ENCODE results near the gene SLC29A4.
A peak's percentile ranks its signal among the peaks of the same experiment; 100 is the strongest.

DNA sequence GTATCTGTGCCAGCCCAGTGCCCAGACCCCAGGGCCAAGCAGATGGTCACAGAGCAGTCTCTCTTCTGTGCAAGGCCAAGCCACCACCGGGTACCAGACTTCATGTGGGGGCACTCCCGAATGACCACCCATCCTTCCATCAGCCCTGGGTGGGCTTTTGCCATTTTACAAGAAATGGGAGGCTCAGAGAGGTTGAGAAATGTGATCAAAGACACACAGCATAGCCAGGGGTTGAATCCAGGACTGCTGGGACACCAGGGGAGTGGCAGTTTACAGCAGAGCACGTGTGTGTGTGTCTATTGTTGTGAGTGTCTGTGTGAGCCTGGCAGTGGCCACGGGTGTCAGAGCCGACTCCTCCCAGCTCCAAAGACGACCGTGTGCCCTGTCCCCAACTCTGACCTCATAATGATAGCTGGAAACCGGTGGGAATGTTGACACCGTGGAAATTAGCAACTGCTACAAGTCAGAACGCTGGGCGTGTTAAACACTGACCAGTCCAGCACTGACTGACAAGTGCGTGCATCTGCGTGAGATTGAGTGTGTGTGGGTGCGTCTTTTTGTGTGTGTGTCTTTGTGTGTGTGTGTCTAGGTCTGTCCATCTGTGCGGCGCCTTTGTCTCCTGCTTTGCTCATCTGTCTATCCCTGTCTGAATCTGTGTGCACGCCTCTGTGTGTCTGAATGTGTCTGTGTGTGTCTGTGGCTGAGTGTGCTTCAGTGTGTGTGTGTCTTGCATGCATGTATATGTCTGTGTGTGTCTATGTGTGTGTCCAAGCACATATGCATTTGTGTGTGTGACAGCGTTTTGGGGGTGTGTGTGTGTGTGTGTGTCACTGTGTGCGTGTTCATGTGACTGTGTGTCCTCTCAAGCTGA is 17.2 kb upstream of the SLC29A4 start:
- TF ChIP-seq, protein P1, sequence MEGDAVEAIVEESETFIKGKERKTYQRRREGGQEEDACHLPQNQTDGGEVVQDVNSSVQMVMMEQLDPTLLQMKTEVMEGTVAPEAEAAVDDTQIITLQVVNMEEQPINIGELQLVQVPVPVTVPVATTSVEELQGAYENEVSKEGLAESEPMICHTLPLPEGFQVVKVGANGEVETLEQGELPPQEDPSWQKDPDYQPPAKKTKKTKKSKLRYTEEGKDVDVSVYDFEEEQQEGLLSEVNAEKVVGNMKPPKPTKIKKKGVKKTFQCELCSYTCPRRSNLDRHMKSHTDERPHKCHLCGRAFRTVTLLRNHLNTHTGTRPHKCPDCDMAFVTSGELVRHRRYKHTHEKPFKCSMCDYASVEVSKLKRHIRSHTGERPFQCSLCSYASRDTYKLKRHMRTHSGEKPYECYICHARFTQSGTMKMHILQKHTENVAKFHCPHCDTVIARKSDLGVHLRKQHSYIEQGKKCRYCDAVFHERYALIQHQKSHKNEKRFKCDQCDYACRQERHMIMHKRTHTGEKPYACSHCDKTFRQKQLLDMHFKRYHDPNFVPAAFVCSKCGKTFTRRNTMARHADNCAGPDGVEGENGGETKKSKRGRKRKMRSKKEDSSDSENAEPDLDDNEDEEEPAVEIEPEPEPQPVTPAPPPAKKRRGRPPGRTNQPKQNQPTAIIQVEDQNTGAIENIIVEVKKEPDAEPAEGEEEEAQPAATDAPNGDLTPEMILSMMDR (IDR thresholded peaks at IDR 0.05; ENCODE audit: control extremely low read depth in 1 of 3, insufficient read depth in 1 of 3, low read depth in 1 of 3, low read length in 3 of 3): no peak
- TF ChIP-seq EZH2 (IDR thresholded peaks at IDR 0.05; ENCODE audit: low read depth, low read length, severe bottlenecking): no peak
- TF ChIP-seq SP1 (IDR thresholded peaks at IDR 0.05; ENCODE audit: low read depth, low read length): no peak
- TF ChIP-seq NRF1 (IDR thresholded peaks at IDR 0.05; ENCODE audit: low read depth, low read length): no peak
- no peak for TF ChIP-seq JUND (IDR thresholded peaks at IDR 0.05; ENCODE audit: low read length)
- peak; percentile 48; the same call in 1 of the 2 replicates for TF ChIP-seq KDM1A (IDR thresholded peaks at IDR 0.05; ENCODE audit: borderline replicate concordance, low read length)
- no peak for TF ChIP-seq POLR2A (IDR thresholded peaks at IDR 0.05; ENCODE audit: control extremely low read depth in 1 of 2, low read depth in 2 of 2, low read length in 2 of 2)
- no peak for TF ChIP-seq TEAD4 (IDR thresholded peaks at IDR 0.05; ENCODE audit: low read depth, low read length)
- TF ChIP-seq TAF1 (IDR thresholded peaks at IDR 0.05; ENCODE audit: low read depth, low read length): no peak
- no peak for TF ChIP-seq BACH1 (IDR thresholded peaks at IDR 0.05; ENCODE audit: low read length)
- TF ChIP-seq ZNF274 (IDR thresholded peaks at IDR 0.05; ENCODE audit: borderline replicate concordance, extremely low read depth, low read length): no peak
- TF ChIP-seq POLR2AphosphoS5 (IDR thresholded peaks at IDR 0.05; ENCODE audit: low read depth, low read length): no peak
- TF ChIP-seq EP300 (IDR thresholded peaks at IDR 0.05; ENCODE audit: borderline replicate concordance in 1 of 2, low read depth in 2 of 2, low read length in 2 of 2): no peak
- no peak for TF ChIP-seq SIN3A (conservative IDR thresholded peaks at IDR 0.05 in 1 of 2, IDR thresholded peaks at IDR 0.05 in 1 of 2; ENCODE audit: low read depth in 1 of 2, low read length in 2 of 2)
